Tibial nerve (tissue), 3 donors: ENCODE measurements around the gene MYF6.

ENCODE experiments used
- POLR2A ChIP-seq, 2 donors: fragments of 450-650 bp; IDR thresholded peaks; one replicate each; pipeline ENCODE4 v1.6.1; 2017; ENCODE audit warnings: antibody characterized with exemption in 2 of 2, mild to moderate bottlenecking in 2 of 2, moderate library complexity in 2 of 2
- TF ChIP-seq, protein P1 (sequence below), 5 experiments: fragments of 200-600 bp in 3 of 5; fragments of 450-650 bp in 2 of 5; sonication (generic) in 3 of 5; IDR thresholded peaks; one replicate each; pipeline ENCODE4 v1.5.1; 2016 to 2019; ENCODE audit warnings: antibody characterized with exemption in 5 of 5, mild to moderate bottlenecking in 3 of 5, moderate library complexity in 2 of 5

- no peak for TF ChIP-seq POLR2A (IDR thresholded peaks at IDR 0.05)
- TF ChIP-seq, protein P1, sequence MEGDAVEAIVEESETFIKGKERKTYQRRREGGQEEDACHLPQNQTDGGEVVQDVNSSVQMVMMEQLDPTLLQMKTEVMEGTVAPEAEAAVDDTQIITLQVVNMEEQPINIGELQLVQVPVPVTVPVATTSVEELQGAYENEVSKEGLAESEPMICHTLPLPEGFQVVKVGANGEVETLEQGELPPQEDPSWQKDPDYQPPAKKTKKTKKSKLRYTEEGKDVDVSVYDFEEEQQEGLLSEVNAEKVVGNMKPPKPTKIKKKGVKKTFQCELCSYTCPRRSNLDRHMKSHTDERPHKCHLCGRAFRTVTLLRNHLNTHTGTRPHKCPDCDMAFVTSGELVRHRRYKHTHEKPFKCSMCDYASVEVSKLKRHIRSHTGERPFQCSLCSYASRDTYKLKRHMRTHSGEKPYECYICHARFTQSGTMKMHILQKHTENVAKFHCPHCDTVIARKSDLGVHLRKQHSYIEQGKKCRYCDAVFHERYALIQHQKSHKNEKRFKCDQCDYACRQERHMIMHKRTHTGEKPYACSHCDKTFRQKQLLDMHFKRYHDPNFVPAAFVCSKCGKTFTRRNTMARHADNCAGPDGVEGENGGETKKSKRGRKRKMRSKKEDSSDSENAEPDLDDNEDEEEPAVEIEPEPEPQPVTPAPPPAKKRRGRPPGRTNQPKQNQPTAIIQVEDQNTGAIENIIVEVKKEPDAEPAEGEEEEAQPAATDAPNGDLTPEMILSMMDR (IDR thresholded peaks at IDR 0.05): no peak
Measured at GRCh38 chr12:80713419-80713818, 6.0 kb downstream of the MYF6 start.
